HG02973 (cell line): Measurements from ENCODE around the gene TTPAL.
"Not testable (repeated sequence)": the region's sequence is repeated elsewhere in the genome, so short reads cannot be mapped to it uniquely, and the experiment has no call there.

Experiments
- ATAC-seq: cut with Tn5 transposase; IDR thresholded peaks from one replicate; pipeline ENCODE4 v1.9.1; 2021; ENCODE audit warnings: moderate library complexity; ENCODE audit not compliant: unreplicated experiment

The TTPAL gene

GRCh38 chr20:44467289-44467883 lies 8.3 kb upstream of the TTPAL start:
- no peak for ATAC-seq

GRCh38 chr20:44468044-44468782 lies 7.5 kb upstream of the TTPAL start:
- ATAC-seq: no peak

DNA sequence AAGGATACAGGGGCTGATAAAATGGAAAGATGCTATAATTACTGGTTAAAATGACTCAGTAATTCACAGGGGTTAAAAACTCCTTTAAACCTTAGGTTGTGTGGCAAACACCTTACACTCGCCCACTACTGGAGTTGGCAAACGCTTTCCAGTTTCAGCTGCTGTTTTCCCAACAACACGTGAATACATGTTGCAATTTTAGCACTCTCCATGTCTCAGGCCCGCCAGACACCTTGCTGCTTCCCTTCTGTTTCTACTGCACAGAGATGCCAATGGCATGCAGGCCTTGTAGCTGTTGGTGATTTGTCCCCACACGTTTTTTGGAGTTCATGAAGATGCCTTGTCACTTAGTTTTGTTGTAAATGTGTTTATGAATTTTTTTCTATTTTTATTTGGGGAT lies 5.3 kb upstream of the TTPAL start:
- no peak for ATAC-seq

- no peak for ATAC-seq
Observed at GRCh38 chr20:44471481-44471882, 4.2 kb upstream of the TTPAL start.

GRCh38 chr20:44472283-44472682 lies 3.4 kb upstream of the TTPAL start:
- not testable (repeated sequence) for ATAC-seq

GRCh38 chr20:44475372-44475693 lies 341 bp upstream of the TTPAL start:
- no peak for ATAC-seq

- no peak for ATAC-seq
Observed at GRCh38 chr20:44477151-44477550, 1.5 kb downstream of the TTPAL start.

- ATAC-seq: no peak
Observed at GRCh38 chr20:44478206-44478605, 2.5 kb downstream of the TTPAL start.

- no peak for ATAC-seq
Observed at GRCh38 chr20:44479643-44480042, 4.0 kb downstream of the TTPAL start.

DNA sequence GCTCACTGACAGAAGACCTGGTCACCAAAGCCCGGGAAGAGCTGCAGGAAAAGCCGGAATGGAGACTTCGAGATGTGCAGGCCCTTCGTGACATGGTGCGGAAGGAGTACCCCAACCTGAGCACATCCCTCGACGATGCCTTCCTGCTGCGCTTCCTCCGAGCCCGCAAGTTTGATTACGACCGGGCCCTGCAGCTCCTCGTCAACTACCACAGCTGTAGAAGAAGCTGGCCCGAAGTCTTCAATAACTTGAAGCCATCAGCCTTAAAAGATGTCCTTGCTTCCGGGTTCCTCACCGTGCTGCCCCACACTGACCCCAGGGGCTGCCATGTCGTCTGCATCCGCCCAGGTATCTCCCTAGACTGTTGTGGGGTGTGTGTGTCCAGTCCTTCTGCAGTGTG lies 4.4 kb downstream of the TTPAL start:
- ATAC-seq: no peak

DNA sequence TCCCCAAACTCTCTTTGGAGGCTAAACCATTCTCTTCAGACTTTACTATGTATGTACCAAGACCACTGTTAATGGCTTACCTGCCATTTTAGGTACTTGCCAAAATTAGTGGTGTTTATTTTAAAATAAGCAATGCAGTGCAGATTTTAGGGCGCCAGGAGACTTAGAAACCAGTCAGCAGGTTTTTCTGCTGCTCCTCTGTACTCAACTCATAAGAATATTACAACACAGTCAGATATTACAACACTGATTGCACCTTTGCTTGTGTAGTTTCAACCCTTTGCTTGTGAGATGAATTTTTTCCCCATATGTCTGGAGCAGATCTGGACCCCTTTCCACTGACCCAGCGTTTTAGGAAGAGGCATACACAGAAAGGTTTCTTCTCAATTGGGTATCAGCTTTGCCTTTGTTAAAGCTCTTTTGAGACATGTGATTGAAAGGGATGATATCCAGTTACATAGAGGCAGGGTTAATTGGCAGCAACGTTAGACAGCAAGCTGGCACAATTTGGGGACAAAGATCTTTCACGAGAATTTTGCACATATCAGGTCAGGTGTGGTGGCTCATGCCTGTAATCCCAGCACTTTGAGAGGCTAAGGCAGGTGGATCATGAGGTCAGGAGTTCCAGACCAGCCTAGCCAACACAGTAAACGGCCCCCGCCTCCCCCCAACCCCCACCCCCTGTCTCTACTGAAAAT lies 6.2 kb downstream of the TTPAL start:
- ATAC-seq: no peak

DNA sequence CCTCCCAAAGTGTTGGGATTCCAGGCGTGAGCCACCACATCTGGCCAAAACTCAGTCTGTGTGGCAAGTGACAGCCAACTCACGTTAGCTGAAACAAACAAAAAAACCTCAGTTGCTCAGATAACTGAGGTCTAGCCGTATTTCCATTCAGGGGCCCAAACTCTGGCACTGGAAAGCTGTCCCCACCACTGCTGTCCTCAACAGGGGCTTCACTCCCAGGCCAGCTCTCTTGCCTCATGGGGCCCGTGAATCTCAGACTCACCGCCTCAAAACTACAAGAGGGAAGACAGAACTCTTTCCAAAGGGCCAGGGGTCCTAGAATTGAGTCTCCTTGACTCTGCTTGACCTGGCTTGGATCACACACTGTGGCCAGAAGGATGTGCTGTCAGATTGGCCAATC lies 7.4 kb downstream of the TTPAL start:
- no peak for ATAC-seq

DNA sequence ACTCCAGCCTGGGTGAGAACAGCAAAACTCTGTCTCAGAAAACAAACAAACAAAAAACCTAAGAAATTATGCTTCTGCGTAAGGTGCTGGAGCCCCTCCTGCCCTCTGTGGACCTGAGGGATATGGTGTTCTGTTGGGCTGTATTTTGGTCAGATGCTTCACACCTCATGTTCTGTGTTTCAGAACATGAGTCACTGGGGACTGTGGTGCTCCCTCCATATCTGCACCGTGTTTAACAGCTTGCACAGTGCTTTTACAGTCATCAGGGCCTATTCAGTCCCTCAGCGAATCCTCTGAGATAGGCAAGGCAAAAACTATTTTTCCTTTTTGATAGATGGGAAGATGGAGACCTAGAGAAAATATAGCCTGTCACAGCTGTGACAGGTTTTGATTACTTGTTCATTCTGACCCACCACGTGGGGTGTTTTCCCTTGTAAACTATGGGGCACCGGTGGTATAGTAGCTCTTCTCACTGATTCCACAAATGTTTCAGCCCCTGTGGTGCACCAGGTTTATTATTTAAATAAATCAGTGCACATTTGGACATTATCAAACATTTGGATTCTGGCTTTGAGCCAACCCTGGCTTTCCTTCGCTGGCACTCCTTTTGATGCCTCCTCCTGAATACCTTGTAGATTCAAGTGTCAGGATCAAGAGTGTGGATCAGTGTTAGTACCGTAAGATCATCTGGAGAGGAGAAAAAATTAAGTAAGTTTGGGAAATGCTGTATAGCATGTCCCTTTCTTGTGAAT lies 9.6 kb downstream of the TTPAL start:
- no peak for ATAC-seq

DNA sequence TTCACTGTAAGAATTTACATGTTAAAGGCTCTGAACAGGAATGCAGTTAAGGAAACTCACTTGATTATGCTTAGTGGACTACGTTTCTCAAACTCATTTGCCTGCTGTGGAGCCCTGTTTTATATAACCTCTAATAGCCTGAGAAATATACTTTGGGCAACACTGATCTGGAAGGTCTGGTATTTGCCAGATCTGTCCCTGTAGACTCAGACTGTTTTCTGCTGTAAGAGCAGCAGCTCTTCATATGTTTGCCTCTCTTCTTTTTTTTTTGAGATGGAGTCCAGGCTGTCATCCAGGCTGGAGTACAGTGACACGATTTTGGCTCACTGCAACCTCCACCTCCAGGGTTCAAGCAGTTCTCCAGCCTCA lies 10.1 kb downstream of the TTPAL start:
- ATAC-seq: no peak

- ATAC-seq: no peak
Observed at GRCh38 chr20:44488551-44488950, 12.9 kb downstream of the TTPAL start.

DNA sequence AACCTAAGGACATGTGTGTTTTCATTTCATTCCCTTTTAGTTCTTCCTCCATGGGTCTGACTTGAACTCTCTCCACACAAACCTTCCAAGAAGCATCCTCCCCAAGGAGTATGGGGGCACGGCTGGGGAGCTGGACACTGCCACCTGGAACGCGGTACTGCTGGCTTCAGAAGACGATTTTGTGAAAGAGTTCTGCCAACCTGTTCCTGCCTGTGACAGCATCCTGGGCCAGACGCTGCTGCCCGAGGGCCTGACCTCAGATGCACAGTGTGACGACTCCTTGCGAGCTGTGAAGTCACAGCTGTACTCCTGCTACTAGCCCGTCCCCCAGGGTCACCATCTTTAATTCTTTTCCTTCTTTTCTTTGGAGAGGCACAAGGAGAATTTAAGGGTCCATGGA lies 13.5 kb downstream of the TTPAL start:
- no peak for ATAC-seq

DNA sequence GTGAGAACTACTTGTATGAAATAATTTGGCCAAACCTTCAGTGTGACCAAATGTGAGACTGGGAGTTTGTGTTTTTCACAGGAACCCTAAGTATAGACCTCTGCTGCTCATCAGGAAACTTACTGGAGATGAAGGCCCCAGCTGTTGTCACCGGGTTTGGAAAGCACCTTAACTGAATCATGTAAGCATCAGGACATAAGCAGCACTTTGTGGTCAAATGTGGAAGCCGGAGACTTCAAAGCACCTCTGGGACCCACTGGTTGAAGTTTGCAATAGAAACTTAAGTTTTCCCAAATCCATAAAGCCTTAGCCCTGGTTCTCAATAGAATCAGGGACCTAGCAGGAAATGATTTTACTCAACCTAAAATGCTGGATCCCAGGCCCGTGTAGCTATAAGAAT lies 14.3 kb downstream of the TTPAL start:
- no peak for ATAC-seq

GRCh38 chr20:44491635-44492395 lies 16.1 kb downstream of the TTPAL start:
- ATAC-seq: no peak

DNA sequence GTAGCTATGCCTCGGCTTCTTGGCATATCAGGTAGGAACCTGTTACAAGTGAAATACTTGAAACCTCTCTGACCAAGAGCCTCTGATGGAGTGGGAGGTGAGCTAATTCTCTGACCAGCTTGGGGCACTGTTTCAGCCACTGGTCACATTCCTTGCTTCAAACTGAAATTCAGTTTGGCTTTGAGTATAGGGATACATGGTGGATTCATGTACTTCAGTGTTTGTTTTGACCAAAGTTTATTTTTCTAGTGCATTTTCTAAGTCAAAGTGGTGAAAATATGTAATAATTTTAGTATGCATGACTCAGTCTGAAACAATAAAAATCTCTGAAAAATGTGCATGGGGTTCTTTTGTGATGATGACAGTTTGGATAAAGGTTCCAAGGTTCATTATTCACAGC lies 18.6 kb downstream of the TTPAL start:
- no peak for ATAC-seq

DNA sequence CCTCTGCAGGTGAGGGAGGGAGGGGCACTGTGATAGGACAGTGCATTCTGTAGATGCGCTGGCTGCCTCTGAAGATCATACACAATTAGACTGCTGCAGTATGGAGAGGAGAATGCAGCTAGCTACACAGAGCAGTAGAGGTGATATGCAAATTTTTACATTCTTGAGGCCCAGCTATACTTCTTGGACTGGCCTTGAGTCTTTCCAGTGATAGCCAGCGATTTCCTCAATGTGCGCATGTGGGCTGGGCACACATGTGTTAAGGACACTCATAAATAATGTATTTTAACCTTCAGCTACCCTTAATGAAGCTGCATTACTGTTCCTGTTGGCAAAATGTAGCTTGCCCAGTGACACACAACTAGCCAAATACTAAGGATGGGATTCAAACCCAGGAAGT lies 19.0 kb downstream of the TTPAL start:
- ATAC-seq: no peak

DNA sequence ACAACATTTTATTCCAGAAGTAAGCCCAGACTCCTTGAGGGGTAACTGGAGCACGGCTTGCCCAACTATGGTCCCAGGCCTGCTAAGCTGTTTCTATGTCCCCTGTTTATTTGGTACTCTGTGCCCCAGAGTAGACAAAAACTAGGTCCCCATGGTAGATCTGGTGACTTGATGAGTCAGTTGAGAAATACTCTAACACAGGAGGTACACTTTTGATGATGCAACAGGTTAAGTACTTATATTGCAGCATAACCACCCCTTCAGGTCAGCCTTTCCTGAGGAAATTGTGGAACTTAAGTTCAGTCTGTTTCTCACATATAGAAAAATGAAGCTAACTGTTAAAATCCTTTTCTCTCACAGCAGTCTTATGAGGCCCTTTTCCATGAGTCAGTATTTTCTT lies 19.6 kb downstream of the TTPAL start:
- no peak for ATAC-seq
